Vagina (tissue), 2 donors: Measurements from ENCODE around the gene DRG2. TPM values are rescaled to one million over a fixed set of nuclear protein-coding genes. Genes with fewer than 3 reads are reported as not detected.

ENCODE experiments used
- DNase-seq, 2 donors: peaks; one replicate each; pipeline ENCODE4 v3.0.0-alpha.2; 2017; ENCODE audit errors: extremely low spot score in 2 of 2
- H3K27ac ChIP-seq: fragments of 200-600 bp; sonication (generic); one replicate; pipeline ENCODE4 v1.5.1; 2019
- H3K27me3 ChIP-seq: fragments of 200-600 bp; sonication (generic); one replicate; pipeline ENCODE4 v1.5.1; 2019
- H3K36me3 ChIP-seq, 2 donors: fragments of 200-600 bp; sonication (generic); one replicate each; pipeline ENCODE4 v1.5.1; 2017 to 2019
- H3K4me1 ChIP-seq: fragments of 200-600 bp; sonication (generic); one replicate; pipeline ENCODE4 v1.5.1; 2019
- H3K4me3 ChIP-seq, 2 donors: fragments of 200-600 bp; sonication (generic); 1 replicate in 1 of 2; 2 replicates in 1 of 2; pipeline ENCODE4 v1.5.1; 2016 to 2019
- H3K9me3 ChIP-seq: fragments of 200-600 bp; sonication (generic); one replicate; pipeline ENCODE4 v1.5.1; 2019
- POLR2A ChIP-seq, 2 donors: fragments of 450-650 bp; IDR thresholded peaks; one replicate each; pipeline ENCODE4 v1.6.1; 2017; ENCODE audit warnings: antibody characterized with exemption in 2 of 2, mild to moderate bottlenecking in 2 of 2, moderate library complexity in 2 of 2
- POLR2AphosphoS5 ChIP-seq, 2 donors: sonication (generic); formaldehyde crosslinking; IDR thresholded peaks; one replicate each; pipeline ENCODE4 v1.9.0; 2017; ENCODE audit warnings: antibody characterized with exemption in 2 of 2, mild to moderate bottlenecking in 2 of 2, low read depth in 1 of 2; ENCODE audit not compliant: insufficient read depth in 1 of 2
- intact Hi-C: fragments of 100-400 bp; cut with DNase I; formaldehyde crosslinking; loops from one replicate; pipeline ENCODE4 v1.15.1; 2023
- total RNA-seq: library from RNA; depleted of rRNA; stranded (reverse); fragments of >200 nt; gene quantifications from one replicate; pipeline ENCODE4 v1.2.3, GENCODE V29; 2016
- TF ChIP-seq, protein P1 (sequence below), 3 experiments: fragments of 450-650 bp in 2 of 3; fragments of 200-600 bp in 1 of 3; sonication (generic) in 1 of 3; IDR thresholded peaks; one replicate each; pipeline ENCODE4 v1.5.1; 2017 to 2019; ENCODE audit warnings: antibody characterized with exemption in 3 of 3, mild to moderate bottlenecking in 2 of 3, moderate library complexity in 2 of 3

DRG2 gene
- total RNA-seq, 1 donor from 2014 or later = 40.8 TPM

- TF ChIP-seq, protein P1, sequence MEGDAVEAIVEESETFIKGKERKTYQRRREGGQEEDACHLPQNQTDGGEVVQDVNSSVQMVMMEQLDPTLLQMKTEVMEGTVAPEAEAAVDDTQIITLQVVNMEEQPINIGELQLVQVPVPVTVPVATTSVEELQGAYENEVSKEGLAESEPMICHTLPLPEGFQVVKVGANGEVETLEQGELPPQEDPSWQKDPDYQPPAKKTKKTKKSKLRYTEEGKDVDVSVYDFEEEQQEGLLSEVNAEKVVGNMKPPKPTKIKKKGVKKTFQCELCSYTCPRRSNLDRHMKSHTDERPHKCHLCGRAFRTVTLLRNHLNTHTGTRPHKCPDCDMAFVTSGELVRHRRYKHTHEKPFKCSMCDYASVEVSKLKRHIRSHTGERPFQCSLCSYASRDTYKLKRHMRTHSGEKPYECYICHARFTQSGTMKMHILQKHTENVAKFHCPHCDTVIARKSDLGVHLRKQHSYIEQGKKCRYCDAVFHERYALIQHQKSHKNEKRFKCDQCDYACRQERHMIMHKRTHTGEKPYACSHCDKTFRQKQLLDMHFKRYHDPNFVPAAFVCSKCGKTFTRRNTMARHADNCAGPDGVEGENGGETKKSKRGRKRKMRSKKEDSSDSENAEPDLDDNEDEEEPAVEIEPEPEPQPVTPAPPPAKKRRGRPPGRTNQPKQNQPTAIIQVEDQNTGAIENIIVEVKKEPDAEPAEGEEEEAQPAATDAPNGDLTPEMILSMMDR (IDR thresholded peaks at IDR 0.05) = no peak
- TF ChIP-seq POLR2A (IDR thresholded peaks at IDR 0.05) (no peak), POLR2AphosphoS5 (IDR thresholded peaks at IDR 0.05; ENCODE audit: insufficient read depth in 1 of 2, low read depth in 1 of 2) (no peak)
- H3K36me3 ChIP-seq = no peaks in the 10 kb centered on the region
- no peak overlapping the region for H3K27ac ChIP-seq
- H3K4me1 ChIP-seq = no peaks in the 10 kb centered on the region
- no peak for DNase-seq
- no peaks in the 10 kb centered on the region for H3K27me3 ChIP-seq
- H3K9me3 ChIP-seq = no peaks in the 10 kb centered on the region
- H3K4me3 ChIP-seq = no peak overlapping the region
- intact Hi-C loops = no loop called here
Observed at GRCh38 chr17:18115517-18115916, 27.8 kb downstream of the DRG2 start.

DNA sequence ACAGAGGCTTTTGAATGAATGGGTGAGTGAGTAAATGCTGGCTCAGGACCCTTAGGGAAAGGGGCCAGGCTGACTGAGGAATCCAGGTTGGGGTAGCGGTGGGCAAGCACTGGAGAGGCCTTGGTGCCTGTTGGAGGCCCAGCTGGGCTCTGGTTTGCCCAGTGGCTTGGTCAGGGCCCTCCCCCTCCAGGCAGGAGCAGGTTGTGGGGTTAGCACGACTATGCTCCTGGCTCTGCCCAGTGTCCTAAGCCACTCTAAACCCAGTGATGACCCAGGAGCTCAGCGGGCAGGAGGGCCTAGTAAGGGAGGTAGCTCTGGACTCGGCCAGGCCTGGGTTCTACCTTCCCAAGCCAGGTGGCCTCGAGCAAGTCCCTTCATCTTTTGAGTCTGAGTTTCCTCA, 28.3 kb downstream of the DRG2 start:
- TF ChIP-seq POLR2AphosphoS5 (IDR thresholded peaks at IDR 0.05; ENCODE audit: insufficient read depth in 1 of 2, low read depth in 1 of 2) (no peak), POLR2A (IDR thresholded peaks at IDR 0.05) (no peak)
- TF ChIP-seq, protein P1 (IDR thresholded peaks at IDR 0.05) = no peak
- no peak overlapping the region for H3K4me3 ChIP-seq
- no peak overlapping the region for H3K27ac ChIP-seq
- no peaks in the 10 kb centered on the region for H3K36me3 ChIP-seq
- H3K4me1 ChIP-seq = no peaks in the 10 kb centered on the region
- no peaks in the 10 kb centered on the region for H3K27me3 ChIP-seq
- no peaks in the 10 kb centered on the region for H3K9me3 ChIP-seq
- DNase-seq = no peak
- intact Hi-C loops = no loop called here

- no peaks in the 10 kb centered on the region for H3K4me1 ChIP-seq
- H3K27ac ChIP-seq = no peak overlapping the region
- H3K27me3 ChIP-seq = no peaks in the 10 kb centered on the region
- DNase-seq = no peak
- intact Hi-C loops = no loop called here
- H3K4me3 ChIP-seq = no peak overlapping the region
- no peaks in the 10 kb centered on the region for H3K9me3 ChIP-seq
- no peak for TF ChIP-seq POLR2A (IDR thresholded peaks at IDR 0.05)
- TF ChIP-seq, protein P1 (IDR thresholded peaks at IDR 0.05) = no peak
- TF ChIP-seq POLR2AphosphoS5 (IDR thresholded peaks at IDR 0.05; ENCODE audit: insufficient read depth in 1 of 2, low read depth in 1 of 2) = no peak
- H3K36me3 ChIP-seq = no peaks in the 10 kb centered on the region
Observed at GRCh38 chr17:18117533-18117932, 29.8 kb downstream of the DRG2 start.

DNA sequence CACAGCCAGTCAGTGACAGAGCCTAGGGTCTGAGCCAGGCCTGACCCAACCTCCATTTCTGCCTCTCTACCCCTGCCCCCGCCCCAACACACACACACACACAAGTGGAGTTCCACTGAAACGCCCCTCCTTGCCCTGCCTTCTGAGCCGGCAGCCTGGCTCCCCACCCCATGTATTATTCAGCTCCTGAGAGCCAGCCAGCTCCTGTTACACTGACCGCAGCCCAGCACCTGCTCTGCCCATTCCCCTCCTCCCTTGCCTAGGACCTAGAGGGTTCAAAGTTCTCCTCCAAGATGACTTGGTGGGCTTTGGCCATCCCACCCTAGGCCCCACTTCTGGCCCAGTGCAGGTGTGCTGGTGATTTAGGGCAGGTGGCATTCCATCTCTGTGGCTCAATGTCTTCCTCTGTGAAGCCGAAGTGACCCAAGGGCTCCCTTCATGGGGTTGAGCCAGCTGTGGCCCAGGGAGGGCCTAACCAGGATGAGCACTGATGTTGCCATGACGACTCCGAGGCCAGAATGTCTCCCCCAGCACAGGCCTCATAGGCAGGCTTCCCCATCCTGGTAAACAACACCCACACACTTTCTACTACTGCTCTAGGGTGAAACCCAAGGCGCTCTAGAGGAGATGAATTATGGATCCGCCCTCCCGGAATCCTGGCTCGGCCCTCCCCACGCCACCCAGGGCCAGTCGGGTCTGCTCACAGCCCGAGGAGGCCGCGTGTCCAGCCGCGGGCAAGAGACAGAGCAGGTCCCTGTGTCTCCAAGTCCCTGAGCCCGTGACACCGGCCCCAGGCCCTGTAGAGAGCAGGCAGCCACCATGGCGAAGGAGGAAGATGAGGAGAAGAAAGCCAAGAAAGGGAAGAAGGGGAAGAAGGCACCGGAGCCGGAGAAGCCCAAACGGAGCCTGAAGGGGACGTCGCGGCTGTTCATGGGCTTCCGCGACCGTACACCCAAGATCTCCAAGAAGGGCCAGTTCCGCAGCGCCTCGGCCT, 30.5 kb downstream of the DRG2 start:
- no peak for DNase-seq
- Histone ChIP-seq H3K9me3 (no peaks in the 10 kb centered on the region), H3K4me1 (no peaks in the 10 kb centered on the region), H3K4me3 (no peak overlapping the region), H3K36me3 (no peaks in the 10 kb centered on the region), H3K27ac (no peak overlapping the region), H3K27me3 (no peaks in the 10 kb centered on the region)
- intact Hi-C loops = no loop called here
- TF ChIP-seq, protein P1 (IDR thresholded peaks at IDR 0.05) = no peak
- TF ChIP-seq POLR2A (IDR thresholded peaks at IDR 0.05) = no peak
- no peak for TF ChIP-seq POLR2AphosphoS5 (IDR thresholded peaks at IDR 0.05; ENCODE audit: insufficient read depth in 1 of 2, low read depth in 1 of 2)

DNA sequence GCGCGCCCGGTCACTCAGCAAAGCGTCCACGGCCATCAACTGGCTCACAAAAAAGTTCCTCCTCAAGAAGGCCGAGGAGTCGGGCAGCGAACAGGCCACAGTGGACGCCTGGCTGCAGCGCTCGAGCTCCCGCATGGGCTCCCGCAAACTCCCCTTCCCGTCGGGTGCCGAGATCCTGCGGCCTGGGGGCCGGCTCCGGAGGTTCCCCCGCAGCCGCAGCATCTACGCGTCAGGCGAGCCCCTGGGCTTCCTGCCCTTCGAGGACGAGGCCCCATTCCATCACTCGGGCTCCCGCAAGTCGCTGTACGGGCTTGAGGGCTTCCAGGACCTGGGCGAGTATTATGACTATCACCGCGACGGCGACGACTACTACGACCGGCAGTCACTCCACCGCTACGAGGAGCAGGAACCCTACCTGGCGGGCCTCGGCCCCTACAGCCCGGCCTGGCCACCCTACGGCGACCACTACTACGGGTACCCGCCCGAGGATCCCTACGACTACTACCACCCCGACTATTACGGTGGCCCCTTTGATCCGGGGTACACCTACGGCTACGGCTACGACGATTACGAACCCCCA, 31.5 kb downstream of the DRG2 start:
- TF ChIP-seq, protein P1 (IDR thresholded peaks at IDR 0.05) = no peak
- no peak for TF ChIP-seq POLR2A (IDR thresholded peaks at IDR 0.05)
- no peak for TF ChIP-seq POLR2AphosphoS5 (IDR thresholded peaks at IDR 0.05; ENCODE audit: insufficient read depth in 1 of 2, low read depth in 1 of 2)
- Histone ChIP-seq H3K36me3 (no peaks in the 10 kb centered on the region), H3K27ac (no peak overlapping the region), H3K27me3 (no peaks in the 10 kb centered on the region), H3K4me3 (no peak overlapping the region), H3K4me1 (no peaks in the 10 kb centered on the region), H3K9me3 (no peaks in the 10 kb centered on the region)
- intact Hi-C loops = no loop called here
- DNase-seq = no peak
